NCI-H524 treated with DMSO at 0.1 percent for 48 hours (cell line): Measurements from ENCODE around the gene ABCD1.

Experiments used
- DNase-seq: peaks from one replicate; lab custom pipeline; 2025; lab: John Stamatoyannopoulos, UW

The ABCD1 gene

GRCh38 chrX:153762626-153763173, 38.0 kb downstream of the ABCD1 start:
- DNase-seq, result no peak

GRCh38 chrX:153763298-153763932, 38.8 kb downstream of the ABCD1 start:
- no peak for DNase-seq

GRCh38 chrX:153763989-153764755, 39.5 kb downstream of the ABCD1 start, which contains the start of gene PLXNB3:
PLXNB3 (plus strand) TSS chrX:153764249; CDS start chrX:153765536, 1,287 bp downstream.
- no peak for DNase-seq

- DNase-seq, result no peak
Measured at GRCh38 chrX:153764786-153765137, 40.1 kb downstream of the ABCD1 start.

- DNase-seq, result no peak
Measured at GRCh38 chrX:153765138-153766079, 40.8 kb downstream of the ABCD1 start.

GRCh38 chrX:153766098-153766817, 41.6 kb downstream of the ABCD1 start:
- no peak for DNase-seq

- DNase-seq, result no peak
Measured at GRCh38 chrX:153766871-153767673, 42.4 kb downstream of the ABCD1 start.

GRCh38 chrX:153767674-153768055, 43.0 kb downstream of the ABCD1 start:
- DNase-seq, result no peak

GRCh38 chrX:153768311-153769157, 43.9 kb downstream of the ABCD1 start:
- DNase-seq, result no peak

- no peak for DNase-seq
Measured at GRCh38 chrX:153769158-153769864, 44.7 kb downstream of the ABCD1 start.

GRCh38 chrX:153769865-153770600, 45.4 kb downstream of the ABCD1 start:
- DNase-seq, result no peak

- DNase-seq, result no peak
Measured at GRCh38 chrX:153770601-153771414, 46.2 kb downstream of the ABCD1 start.

GRCh38 chrX:153771415-153772315, 47.0 kb downstream of the ABCD1 start:
- no peak for DNase-seq

GRCh38 chrX:153772316-153773217, 47.9 kb downstream of the ABCD1 start:
- DNase-seq, result no peak

- DNase-seq, result no peak
Measured at GRCh38 chrX:153773218-153773611, 48.6 kb downstream of the ABCD1 start.
